Measurements from ENCODE around the gene DFFA.
A peak's percentile ranks its signal among the peaks of the same experiment; 100 is the strongest.

DFFA gene, protein sequence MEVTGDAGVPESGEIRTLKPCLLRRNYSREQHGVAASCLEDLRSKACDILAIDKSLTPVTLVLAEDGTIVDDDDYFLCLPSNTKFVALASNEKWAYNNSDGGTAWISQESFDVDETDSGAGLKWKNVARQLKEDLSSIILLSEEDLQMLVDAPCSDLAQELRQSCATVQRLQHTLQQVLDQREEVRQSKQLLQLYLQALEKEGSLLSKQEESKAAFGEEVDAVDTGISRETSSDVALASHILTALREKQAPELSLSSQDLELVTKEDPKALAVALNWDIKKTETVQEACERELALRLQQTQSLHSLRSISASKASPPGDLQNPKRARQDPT

DNA sequence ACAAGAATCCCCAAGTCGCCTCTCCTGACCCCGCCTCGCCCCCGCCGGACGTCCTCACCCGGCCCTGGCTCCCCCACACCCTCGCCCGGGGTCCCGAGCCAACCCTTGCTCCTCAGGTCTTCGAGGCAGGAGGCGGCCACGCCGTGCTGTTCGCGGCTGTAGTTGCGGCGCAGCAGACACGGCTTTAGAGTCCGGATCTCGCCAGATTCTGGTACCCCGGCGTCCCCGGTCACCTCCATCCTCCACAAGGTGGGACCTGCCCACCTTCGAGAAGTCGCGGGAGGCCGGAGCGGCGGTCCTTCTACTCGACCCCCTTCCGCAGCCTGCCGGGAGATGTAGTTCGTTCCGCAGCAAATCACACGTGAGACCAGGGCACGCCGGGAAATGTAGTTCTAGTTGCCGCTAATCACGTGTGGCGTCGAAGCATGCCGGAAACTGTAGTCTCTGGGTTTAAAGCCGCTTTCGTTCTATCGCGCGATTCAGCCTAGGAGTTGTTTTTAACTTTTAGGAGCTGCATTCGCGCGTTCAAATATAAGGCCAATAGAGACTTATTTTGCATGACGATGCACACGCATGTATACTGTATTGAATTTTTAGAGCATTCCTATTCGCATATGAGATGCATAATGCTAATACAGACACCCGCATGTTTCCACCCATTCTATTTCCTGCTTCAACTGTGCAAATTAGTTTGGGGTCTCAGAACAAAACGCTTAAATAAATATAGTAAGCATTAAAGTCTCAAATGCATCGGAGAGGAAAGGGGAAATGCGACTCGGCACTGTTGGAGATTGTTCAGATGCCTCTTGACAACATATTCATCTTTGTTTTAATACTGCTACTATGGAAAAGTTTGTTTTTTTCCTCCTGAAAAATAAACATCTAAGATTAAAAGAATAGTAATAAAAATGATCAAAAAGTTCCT is at the start of gene DFFA:
Gene DFFA, minus strand, starts transcription at position 310 of the 925 bp plus-strand sequence. Its CDS starts 71 bp downstream, at position 239.
- DNase-seq (ENCODE audit: low read depth, low spot score) = peak; percentile 97

DNA sequence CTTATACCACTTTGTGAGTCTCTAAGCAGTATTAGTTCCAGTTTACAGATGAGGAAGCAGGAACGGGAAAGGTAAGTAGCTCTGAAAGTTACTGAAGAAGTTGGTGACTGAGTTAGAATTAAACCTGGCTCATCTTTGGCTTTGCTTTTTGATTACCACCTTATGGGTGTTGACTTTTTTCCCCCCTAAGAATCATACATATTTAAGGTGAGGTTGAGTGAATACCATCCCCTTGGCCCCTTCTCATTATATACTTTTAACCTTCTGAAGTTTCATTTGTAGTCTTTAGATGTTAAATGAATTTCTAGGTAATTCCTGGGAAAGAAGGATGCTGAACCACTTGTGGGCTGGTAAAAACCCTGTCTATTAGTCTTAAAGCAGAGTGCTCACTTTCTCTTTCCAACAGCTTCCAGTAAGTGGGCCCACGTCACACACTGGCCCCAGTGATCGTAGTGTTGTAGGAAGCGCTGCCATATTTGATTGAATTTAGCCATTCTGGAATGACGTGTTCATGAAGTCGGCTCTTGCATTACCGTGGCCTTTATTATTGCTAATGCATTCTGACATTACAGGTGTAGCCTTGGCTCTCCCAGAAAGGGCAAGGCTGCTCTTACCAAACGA is 49.3 kb upstream of the DFFA start:
- no peak for DNase-seq (ENCODE audit: low read depth, low spot score)

DNA sequence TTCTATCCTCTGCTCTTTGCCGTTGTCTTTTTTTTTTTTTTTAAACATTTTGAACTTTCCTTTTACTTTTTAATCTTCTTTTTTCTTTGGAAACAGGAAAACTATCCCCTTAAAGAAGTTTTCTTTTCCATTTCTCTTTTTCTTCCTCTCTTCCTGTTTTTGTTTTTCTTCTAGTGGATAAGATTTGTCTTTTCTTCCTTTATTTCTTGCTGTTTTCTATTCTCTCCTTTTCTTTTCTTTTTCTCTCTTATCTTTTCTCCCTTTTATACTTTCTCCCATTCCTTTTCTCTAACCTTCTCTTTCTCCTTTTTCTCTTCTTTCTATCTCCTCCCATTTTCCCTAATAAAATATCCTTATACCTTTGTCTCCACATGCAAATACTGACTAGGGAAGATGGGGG is 48.6 kb upstream of the DFFA start:
- no peak for DNase-seq (ENCODE audit: low read depth, low spot score)

DNA sequence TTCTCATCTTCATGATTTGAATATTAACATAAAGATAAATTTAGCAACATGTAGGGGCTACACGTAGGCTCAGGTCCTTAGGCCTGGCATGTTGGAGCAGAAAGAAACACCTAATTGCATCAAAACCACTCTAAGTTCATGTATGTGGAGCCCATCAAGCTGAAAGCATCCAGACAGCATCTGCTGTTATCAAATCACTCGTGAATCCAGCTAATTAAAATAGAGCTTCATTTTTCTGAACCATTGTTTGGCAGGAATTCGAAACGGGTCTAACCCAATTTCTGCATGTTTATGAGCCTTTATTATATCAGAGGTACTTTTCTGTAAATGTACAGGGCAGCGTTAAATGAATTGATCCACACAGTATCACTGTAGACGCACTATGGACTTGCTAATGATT is 48.2 kb upstream of the DFFA start:
- DNase-seq (ENCODE audit: low read depth, low spot score) = no peak

DNA sequence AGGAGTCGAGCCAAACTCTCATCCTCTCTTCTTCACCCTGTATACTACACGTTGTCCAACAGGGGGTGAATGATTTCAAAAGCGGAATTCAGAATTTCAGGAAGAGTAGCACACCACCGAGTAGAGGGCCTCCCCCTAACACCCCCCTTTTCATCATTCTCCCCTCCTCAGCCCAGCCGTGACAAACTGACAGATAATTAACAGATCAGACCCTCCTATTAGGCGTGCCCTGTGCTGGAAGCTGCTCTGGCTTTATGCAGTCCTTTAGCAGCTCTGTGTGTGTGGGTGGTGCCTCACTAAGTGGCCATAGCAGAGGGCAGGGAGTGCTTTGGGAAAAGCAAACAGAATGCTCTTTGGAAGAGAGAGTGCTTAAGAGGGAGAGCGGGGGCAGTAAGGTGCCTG is 46.7 kb upstream of the DFFA start:
- no peak for DNase-seq (ENCODE audit: low read depth, low spot score)

DNA sequence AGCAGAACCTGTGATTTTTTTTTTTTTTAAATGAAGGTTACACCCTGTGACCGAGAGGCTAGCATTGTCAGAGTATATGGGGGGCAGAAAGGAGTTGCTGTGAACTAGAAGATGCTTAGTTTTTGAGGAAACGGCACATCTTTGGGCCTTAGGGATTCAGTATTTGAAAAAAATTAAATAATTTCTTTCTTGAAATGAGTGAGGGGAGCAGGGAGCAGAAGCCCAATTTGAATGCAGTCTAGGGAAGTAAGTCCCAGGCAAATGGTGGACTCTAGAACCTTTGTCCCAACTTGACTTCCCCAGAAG is 45.3 kb upstream of the DFFA start:
- DNase-seq (ENCODE audit: low read depth, low spot score) = no peak

DNA sequence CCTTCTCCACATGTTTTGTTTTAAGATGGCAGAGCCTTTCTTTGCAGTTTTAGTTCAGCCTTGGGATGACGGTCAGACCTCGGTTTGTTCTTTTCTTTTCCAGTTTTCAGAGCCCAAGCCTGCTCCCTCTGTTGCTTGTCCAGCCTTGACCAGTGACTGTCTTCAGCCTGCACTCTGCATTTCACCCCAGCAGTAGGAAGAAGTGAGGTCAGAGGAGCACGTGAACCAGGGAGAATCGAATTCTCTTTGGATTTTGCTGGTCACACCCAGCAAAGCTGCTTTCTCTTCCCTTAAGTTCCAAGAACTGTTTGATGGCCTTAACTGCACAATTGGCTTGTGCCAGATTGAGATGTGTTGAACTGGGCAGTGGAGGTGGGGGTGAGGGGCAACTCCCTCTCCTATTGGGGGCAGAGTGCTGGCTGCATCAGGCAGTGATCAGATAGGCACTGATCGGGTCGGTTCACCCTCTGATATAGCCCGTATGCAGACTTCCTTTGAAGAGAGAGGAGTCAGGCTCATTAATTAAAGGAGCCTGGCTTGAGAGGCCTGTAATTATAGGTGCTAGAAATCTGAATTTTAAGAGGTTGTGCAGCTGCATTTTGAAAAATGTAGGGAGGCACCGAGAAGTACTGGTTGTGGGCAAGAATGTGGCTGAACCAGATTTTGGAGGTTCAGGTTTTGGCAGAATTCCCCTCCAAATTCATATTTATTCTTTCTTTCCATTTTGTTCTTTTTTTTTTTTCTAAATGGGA is 44.8 kb upstream of the DFFA start:
- no peak for DNase-seq (ENCODE audit: low read depth, low spot score)

DNA sequence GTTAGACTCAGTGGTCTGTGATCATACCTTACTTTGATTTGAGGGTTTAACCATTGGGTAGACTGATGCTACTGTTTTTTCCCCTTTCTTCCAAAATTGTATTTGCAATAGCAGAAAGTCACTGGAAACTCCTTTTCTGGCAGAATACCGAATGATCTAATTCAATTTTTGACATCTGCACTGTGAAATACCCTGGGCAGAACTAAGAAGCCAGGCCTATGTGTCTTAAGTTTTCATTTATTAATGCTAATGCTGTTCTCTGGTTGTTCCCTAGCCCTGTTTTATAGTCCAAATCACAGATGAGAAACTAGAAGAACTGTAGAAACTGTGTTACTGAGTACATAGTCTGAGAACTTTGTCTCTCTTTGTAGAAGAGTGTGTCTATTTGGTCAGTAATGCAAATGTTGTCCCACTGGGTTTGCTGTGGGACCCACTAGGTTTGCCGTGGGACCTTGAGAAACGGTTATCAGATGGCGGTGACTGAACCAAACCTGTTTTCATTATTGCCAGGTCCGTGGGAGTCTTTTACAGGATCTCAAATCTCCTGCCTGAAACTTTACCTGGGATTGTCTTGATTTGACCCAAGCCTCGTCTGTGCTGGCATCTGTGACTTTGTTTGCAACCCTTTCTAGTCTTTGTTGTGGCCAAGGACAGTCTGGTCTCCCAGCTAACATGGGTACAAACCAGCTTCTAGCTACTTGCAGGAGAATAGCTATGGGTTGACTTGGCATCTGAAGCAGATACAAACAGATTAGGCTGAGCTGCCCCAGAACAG is 43.8 kb upstream of the DFFA start:
- no peak for DNase-seq (ENCODE audit: low read depth, low spot score)

DNA sequence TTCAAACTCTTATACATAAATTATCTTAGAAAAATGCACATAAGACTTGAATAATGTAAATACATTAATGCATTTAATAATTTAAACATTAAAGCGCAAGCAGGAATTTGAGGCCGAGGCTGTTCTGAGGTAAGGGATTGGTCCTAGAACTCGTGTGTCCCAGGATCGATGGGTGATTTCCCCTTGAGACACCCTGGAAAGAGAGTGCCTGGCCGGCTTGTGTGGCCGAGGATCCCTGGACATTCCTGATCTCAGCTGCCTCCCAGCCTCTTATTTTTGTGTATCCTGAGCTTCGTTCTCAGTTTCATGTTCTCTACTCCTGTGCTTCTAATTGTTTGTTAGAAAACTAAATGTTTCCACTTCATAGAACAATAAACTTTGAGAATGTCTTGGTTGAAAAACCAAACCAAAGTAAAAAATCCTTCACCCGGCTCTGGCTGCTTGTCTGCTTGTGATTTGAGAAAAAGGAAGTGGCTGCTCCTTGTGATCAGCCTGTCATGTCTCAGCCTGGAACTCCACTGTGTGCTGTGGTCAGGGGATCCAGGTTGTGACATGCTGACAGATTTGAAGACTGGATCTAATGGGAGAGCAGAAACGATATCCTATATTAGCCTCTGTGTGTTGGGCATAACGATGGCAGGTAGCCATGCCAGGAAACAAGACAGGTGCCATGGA is 43.1 kb upstream of the DFFA start:
- DNase-seq (ENCODE audit: low read depth, low spot score) = no peak

DNA sequence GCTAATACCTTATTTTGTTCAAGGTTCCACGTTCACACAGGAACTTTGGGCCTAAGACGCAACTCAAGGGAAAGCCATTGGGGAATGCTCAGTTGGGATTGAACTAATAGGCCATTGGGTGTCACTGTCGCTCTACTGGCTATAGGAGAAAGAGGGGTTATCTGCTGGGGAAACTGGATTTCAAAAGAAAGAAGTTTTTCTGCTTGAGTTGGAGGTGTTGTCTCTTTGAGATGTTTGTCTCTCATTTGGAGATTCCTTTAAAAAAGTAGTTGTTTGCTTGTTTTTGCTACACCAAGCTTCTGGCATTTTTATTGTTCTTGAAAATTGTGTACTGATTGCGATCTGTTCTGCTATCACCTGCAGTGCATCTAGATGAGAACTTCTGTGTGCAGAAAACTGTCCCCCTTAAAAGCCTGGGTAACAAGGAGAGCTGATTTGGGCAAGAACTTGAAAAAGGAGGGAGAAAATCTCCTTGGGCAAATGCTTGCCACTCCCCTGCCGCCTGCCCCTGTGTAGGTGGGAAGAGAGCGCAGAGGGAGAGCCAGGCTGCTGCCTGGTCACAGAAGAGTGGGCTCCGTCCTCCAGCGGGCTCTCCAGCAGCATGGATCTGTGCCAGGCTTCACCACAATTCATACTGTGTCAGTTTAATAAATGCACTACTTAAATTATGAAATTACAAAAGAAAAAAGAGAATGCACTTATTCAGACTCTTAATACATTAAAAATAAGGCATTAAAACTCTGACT is 42.3 kb upstream of the DFFA start:
- DNase-seq (ENCODE audit: low read depth, low spot score) = no peak

DNA sequence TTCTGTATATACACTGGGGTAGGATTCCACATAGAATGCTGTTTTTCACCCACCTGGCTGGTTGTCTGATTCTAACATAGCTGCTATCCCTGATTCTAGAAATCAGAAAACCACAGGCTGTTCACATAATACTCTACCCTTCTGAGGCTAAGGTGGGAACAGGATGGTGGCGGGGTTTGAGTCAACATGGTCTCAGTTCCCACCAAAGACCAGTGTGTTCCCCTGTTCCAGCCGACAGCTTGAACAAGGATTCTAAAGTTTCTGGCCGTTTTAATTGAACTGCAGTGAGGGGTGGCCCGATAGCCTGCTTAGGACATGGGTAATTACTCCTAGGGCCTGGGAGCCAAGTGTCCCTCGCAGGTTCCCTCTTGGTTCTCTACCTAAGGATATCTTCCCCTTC is 40.9 kb upstream of the DFFA start:
- DNase-seq (ENCODE audit: low read depth, low spot score) = no peak

DNA sequence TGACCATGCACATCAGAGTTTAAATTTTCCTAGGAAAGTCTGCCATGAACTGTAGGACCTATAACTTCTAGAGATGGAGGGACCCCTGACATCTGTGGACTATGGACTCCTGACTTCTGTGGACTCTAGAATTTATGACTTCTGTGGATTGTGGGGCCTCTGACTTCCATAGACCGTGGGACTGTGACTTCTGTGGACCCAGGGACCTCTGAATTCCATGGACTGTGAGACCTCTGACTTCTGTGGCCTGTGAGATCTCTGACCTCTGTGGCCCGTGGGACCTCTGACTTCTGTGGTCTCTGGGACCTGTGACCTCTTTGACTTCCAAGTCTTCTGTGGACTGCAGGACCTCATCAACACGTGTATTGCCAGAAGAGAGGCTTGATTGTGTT is 39.2 kb upstream of the DFFA start:
- no peak for DNase-seq (ENCODE audit: low read depth, low spot score)

DNA sequence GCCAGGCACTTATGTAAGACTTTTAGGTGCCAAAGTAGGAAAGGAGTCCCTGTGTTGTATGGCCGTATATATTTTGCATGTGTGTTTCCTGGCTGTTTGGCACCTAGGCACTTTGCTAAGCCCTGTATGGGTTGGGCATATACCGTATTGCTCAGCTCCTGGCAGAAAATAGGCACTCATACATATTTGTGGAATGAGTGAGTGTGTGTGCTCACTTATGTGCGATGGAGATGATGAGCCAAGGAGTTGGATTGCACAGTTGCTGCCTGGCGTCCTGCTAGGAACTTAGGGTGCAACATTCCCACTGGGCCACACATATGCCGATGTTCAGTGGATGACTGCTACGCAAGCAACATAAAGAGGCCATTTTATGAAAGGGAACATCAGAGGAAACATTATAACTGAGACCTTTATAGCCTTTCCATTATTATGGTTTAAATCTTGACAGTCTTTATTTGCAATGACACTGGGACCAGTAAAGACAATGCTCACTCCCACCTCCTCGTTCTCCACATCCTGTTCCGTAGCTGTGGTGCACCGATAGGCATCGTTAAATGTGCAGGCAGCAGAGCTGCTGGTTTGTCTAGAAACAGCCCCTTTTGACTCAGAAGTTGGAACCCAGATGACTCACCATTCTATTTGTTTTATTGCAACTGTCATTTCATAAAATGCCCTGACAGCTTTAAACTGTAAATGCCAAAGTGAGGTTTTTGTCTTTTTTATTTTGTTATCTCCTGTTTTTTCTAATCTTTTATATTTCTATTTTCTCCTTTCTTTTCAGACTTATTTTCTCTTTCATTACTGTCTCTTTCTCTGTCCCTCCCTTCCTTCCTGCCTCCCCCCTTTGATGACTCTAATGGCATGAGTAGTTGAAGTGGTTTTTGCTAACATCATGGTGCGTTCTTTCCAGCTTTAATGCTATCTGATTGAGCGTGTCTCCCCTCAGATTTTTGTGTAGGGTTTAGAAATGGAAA is 38.5 kb upstream of the DFFA start:
- no peak for DNase-seq (ENCODE audit: low read depth, low spot score)

DNA sequence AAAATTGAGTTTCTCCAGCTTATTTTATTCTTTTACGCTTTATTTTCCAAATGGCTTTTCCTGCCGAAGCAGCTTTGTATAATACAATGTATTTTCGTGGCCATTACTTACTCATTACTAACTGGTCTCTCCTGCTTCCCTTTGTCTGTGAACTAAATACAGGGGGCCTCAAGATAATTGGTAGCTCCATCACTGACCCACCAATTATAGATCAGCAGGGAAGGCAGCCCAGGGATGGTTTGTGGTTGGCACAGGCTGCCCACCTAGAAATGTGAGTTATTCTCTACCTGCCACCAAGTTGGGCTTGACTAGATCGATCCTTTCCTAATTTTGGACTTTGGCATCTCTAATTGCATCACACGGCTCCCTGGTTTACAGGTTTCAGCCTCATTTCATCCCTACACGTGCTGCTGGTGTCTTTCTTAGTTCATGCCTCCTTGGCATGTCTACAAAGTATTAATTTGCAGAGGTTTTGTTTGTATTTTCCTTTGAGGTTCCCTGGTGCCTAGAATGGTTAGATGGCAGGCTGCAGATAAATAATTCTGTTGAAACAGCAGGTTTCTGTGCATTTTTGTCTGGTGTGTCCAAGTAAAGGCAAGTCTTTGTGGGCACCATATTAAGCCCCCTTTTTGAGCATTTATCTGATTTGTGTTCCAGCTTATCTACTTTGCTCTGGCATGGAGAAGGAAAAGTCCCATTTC is 37.6 kb upstream of the DFFA start:
- no peak for DNase-seq (ENCODE audit: low read depth, low spot score)

DNA sequence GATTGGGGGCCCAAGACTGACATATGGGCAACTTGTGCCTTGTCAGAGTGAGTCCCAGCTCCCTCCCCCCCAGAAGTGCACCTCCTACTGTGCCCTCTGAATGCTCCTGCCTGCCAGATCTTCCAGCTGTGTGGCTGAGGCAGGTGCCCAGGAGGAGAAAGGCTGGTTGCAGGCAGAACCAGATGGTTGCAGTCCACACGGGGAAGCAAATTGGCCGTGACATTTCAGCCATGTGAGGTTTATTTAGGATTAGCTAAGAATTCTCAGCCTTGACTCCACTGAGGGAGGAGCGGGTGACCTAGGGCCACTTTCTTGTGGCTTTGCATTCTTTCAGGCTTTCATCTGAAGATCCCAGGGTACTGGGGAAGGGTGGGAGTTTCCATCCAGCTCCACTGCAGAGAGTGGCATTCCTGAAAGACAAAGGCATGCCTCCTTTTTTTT is 36.2 kb upstream of the DFFA start:
- DNase-seq (ENCODE audit: low read depth, low spot score) = no peak

DNA sequence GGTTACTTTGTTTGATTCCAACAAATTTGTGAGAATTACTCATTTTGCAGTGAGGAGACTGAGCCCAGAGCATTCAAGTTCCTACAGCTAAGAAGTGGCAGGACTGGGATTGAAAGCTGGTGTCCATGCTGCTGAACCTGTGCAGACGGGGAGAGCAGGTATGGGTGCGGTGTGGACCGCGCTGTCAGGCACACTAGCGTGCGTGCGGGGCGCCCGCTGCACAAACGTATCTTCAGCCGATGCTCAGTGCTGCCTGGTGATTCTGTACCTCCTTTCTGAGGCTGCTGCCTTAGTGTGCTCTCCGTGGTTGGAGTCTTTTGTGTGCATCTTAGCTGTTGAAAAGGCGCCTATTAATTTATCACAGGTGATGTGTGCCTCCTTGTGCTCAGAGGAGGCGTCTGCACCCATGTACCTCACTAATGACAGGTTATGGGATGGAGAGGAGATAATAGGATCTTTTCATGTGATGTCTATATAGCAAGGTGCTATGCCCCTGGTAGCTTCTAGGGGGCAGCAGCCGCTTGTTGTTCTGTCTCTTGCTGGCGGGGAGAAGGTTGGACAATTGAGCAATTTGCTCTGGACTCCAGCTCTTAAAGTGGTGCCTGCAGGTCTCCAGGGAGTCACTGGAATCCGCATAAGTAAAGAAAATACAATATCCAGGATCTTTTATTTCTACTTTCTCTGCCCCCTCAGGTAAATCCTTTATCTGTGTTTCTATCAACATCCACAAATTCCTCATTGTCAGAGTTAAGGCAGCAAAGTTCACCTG is 35.0 kb upstream of the DFFA start:
- no peak for DNase-seq (ENCODE audit: low read depth, low spot score)

DNA sequence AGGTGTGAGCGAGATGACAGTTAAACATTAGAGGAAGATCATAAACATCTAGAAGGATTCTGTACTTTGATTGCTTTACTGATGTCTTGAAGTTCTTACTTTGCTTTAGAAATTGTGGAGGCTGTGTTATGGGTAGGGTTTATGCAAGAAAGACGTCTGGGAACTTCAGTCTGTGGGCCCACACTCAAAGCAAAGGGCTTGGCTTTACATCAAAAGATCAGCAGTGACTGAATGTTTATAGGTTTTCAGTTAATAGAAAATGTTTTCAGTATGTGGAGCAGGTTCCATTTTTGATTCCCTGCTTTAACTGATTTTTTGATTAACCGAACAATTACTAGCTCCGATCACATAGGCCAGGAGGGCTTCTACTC is 34.3 kb upstream of the DFFA start:
- DNase-seq (ENCODE audit: low read depth, low spot score) = no peak

All from iPS DF 19.7 (cell line).